Stimulated activated CD8-positive, alpha-beta memory T cell treated with anti-CD3 and anti-CD28 coated beads, Interleukin-15, amount 100 ng/mL, for 24 hours (primary cell): ENCODE data around the gene GCLC.
A peak's percentile ranks its signal among the peaks of the same experiment; 100 is the strongest.
"Not testable (repeated sequence)": the region's sequence is repeated elsewhere in the genome, so short reads cannot be mapped to it uniquely, and the experiment has no call there.

Source experiments
- DNase-seq: peaks from one replicate; pipeline ENCODE4 v3.0.0-alpha.2; 2020; ENCODE audit warnings: low read depth

GCLC gene

DNA sequence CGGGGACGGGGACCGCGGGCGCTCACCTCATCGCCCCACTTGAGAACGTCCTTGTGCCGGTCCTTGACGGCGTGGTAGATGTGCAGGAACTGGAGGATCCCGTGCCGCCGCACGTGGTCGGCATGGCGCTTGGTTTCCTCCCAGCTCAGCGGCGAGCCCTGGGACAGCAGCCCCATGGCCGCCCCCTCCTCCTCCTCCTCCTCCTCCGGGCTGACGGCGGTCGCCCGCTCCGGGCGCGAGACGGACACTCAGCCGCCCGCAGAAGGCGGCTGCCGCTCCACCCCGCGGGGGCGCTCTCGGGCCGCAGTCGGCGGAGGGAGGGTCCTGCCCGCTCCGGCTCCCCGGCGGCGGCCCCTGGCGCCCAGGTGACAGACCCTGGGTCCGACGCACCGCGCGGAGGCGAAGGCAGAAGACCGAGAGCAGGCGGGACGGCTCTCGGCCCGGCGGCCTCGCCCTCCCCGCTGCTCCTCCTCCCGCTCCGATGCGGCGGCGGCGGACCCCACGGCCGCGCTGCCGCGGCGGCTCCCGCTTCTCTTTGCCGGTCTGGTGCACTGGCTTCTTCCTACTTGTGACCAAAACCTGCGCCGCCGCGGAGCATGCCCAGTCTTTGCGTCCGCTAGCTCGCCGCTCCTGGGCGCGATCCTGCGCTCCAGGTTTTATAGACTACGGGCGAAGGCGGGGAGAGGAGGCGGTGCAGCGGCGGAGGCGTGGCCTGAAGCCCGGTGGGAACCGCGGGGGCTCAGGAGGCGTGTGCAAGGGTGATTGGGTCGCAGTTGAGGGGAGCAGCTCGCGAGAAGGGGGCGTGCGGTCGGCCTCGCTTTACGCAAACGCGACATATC is at the start of gene GCLC:
Gene GCLC, minus strand, starts transcription at position 632 of the 839 bp plus-strand sequence. Its CDS starts 456 bp downstream, at position 176.
- peak; percentile 74 for DNase-seq

DNA sequence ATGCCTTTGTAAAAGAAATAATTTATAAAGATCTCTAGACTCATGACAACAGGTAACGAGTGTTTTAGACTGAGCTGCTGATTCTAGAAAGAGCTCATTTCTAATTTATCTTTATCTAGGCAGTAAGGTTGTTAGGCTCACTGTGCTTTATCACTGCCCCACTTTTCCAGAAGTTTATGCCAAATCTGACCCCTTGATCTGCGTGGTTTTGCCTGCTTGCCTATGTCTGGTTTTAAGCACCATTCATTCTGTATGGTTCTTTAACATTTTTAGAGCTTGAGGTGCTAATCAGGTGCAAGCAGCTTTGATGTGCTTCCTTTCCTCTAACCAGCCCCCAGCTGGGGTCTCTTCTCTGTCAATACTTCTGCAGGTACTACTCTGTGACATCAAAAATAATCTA is 49.7 kb upstream of the GCLC start:
- DNase-seq, result no peak

DNA sequence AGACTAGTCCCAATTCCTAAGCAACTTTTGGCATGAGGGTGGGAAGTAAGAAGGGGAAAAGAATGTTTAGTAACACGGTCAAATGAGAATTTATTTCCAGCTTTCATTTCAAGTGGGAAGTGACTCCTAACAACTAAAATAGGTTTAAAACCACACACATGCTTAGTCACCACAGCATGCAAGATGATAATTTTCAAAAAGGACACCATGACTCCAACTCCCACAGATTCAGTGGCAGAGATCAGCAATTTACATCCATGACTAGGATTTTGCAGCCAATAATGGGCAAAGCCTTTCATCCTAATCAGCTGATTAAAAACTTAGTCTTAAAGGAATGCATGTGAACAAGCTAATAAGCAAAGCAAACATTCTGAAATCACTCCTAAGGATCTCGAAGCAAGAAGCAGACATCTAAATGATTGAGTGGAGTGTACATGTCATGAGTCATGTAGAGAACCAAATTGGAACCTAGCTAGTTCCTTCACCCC is 48.1 kb upstream of the GCLC start:
- no peak for DNase-seq

DNA sequence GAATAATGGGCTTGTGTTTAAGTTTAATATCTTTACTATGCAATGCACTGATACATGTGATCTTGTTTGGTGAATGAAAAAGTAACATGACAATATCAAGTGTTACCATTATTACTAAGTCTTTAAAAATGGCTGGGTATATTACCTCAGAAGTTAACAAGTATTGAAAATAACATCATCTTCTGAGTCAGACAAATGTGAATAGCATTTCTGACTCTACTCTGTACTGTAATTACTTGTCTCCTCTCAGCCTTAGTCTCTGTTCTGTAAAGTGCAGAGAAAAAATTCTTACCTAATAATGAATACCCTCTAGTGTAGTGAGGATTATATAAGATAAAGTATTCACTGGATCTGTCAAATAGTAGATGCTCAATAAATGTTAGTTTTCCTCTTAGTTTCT is 47.0 kb upstream of the GCLC start:
- DNase-seq, result no peak

DNA sequence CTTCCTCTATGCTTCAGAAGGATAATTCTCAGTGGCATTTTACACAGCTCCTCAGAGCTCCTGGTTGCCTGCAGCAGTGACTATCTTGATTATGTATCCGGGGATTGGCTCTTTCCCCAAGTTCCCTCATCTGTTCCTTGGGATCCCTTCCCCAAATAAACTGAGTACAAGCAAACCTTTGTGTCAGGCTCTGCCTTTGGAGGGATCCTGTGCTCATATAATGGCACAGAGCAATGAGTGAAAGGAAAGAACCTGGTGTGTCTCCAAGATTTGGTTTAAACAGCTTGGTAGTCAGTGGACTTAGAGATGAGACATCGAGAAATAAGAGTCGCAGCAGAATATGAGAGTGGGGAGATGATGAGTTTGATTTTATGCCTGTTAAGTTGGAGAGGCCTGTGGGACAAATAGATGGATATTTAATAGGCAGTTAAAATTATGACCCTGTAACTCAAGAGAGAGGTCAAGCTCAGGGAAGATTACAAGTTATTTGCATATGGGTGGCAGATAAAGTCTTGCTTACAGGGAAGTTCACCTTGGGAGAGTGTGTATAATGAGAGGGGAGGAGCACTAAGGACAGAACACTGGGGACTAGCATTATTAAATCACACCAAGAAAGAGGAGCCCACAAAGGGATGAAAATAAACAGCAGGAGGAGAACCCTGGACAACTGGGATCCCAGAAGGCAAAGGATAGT is 44.1 kb upstream of the GCLC start:
- DNase-seq, result no peak

DNA sequence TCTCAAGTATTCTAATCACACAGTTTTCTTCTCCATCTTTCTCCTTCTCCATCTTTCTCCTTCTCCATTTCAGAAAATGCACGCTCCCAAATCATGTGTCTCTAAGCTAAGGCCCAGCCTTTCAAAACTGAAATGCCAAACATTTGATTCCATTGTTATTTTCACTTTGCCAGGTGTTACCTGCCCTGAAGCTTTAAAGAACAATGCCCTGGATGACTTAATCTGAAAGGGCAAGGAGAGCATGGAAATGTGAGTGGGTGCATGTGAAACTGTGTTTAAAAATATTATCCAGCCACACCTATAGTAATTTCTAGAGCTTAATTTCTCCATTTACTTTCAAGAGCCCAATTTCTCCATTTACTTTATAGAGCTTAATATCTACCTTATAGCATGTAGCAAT is 42.4 kb upstream of the GCLC start:
- DNase-seq, result no peak

DNA sequence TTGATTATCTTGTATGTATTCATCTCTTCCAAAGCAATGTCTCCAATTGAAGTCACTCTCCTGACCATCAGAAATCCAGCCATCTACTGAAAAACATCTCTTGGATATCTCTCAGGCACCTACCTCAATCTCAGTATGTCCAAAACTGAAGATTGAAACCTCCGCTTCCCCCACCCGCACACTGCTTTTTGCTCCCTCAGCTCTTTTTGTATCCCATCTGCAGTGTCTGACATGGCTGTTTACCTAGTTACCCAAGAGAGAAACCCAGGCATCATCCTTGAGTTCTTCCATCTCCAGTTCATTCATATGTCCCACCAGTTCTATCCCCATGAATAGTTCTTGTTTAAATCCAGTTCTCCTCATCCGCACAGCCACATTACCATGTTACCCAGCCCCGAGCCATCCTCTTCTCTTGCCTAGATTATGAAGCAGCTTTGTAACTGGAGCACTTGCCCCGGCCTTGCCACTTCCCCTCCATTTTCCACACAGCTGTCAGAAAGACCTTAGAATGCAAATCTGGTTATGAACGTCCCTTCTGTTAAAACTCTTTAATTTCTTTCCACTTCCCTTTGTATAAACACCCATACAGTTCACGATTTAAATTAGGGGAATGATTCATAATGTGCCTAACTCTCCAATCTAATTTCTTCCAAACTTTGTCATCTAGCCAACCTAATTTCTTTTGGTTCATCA is 40.5 kb upstream of the GCLC start:
- DNase-seq, result no peak

DNA sequence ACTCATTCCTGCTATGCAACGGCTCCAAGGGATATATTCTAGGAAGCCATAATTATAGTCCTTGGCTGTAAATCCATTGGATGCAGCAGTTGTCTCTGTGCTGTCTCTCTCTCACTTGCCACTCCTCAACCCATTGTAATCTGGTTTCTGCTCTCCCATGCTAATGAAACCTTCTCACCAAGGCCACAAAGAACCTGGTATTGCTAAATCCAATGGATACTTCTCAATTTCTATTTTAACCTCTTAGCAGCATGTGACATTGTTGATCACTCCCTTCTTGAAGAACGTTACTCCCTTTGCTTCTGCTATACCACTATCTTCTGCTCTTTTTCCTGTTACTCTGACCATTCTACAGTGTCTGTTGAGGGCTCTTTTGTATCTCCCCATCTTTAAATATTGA is 39.8 kb upstream of the GCLC start:
- DNase-seq, result no peak

DNA sequence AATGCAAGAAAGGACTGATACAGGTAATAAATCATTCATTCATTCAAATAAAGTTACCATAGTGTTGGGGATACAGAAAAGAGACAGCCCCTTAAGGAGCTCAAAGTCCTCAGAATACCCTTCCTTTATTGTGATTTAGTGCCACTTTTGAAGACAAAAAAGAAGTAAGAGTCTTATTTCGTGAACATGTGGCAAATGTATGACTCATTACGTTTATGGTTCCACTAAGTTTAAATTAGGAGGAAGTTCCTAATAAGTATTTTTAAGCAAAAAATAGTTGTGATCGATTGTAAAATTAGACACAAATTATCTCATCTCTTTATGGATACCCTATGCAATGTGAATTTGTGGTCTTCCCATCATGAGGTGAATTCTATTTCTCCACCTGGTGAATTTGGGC is 38.5 kb upstream of the GCLC start:
- no peak for DNase-seq

DNA sequence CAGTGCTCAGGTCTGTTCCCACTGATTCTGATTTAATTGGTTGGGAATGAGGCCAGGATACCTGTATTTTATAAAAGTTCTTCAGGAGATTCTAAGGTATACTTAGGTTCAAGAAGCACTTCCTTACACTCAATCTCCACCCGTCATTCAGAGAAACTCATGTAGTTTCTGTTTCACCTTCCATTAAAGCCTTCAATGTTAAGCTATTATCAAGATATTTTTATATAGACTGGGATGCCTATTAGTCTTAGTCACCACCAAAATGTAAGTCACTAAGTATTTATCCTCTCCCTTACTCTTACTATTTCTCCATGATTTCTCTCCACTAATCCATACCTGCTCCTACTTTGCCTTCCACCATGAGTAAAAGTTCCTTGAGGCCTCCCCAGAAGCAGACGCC is 38.1 kb upstream of the GCLC start:
- DNase-seq, result no peak

DNA sequence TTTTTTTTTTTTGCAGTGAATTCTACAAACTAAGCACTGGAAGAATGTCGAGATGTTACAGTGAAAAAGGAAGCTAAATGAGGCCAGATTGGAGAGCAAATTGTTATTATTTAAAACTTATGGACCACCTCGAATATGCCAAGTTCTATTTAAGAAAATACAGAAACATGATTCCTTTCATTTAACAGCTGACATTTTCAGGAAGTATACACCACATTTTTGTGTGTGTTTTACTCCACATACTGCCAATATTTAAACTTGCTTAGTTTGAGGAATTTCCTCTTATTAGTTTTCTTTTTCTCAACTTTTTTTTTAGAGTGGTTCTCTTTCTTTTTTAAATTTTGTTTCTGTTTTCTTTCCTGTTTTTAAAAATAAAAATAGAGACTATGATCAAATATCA is 37.0 kb upstream of the GCLC start:
- DNase-seq, result no peak

DNA sequence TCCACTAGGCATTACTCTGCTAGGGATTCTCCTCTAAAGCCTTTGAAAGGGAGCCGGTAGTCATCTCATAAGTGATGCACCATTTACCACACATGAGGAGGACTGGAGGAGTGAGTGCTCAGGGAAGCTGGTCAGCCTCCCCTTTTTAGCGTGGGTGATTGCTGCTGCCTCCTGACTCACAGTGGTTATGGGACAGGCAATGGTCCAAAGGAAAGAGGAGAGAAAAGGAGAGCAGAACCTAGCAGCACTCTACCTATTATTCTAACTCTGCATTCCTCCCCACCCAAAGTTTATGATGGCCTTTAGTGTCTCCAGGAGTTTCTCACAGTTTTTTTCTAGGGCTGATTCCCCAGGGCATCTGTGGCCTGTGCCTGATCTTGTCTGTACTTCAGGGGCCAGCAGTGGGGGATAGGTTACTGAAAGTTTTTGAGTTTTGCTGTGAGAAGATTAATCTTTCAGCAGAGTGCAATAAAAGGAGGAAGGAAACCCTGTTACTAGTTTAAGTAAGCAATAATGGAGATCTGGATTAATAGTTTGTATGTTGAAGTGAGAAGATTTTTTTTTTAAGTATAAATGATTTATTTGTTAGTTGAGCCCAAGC is 36.4 kb upstream of the GCLC start:
- DNase-seq, result no peak

DNA sequence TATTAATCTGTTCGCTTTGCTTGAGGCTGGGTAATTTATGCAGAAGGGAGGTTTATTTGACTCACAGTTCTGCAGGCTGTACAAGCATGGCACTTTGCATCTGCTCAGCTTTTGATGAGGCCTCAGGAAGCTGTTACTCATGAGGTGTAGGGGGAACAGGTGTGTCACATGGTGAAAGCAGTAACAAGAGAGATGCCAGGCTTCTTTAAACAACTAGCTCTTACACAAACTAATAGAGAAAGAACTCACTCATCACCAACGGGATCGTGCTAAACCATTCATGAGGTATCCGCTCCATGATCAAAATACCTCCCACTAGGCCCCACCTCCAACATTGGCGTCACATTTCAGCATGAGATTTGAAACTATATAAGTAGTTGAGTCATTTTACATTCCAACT is 34.4 kb upstream of the GCLC start:
- no peak for DNase-seq

DNA sequence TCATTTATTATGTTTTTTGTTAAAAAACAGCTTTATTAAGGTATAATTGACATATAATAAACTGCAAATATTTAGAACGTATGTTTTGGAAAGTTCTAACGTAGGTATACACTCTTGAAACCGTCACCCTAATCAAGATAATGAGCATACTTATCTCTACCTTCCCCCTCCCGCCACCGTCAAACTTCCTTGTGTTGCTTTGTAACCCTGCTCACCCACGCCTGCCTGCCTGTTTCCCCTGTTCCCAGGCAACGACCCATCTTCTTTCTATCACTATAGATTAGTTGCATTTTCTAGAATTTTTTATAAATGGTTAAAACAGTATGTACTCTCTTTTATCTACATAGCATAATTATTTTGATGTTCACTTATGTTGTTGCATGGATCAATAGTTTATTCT is 33.5 kb upstream of the GCLC start:
- no peak for DNase-seq

DNA sequence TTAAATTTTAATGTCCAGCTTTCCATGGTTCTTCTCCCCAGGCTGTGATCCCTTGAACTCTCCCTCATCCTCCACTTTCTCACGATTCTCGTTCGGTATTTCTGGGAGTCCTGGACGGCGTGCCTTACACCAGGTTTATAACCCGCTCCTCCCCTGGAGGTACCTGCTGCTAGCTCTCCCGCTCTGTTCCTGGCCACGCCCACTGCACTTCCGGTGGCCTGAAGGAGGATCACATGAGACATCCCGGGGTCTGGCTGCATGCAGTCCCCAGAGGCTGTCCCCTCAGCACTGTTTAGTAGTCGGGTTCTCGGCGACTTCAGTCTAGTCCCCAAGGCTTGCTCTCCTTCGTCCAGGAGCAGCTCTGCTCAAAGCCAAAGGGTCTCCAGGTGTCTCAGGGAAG is 28.4 kb upstream of the GCLC start:
- DNase-seq, result no peak

DNA sequence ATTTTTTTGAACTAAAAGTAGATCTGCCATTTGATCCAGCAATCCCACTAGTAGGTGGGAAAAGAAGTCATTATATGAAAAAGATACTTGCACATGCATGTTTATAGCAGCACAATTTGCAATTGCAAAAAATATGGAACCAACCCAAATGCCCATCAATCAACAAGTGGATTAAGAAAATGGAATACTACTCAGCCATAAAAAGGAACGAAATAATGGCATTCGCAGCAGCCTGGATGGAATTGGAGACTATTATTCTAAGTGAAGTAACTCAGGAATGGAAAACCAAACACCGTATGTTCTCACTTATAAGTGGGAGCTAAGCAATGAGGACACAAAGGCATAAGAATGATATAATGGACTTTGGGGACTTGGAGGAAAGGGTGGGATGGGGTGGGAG is 27.5 kb upstream of the GCLC start:
- not testable (repeated sequence) for DNase-seq

DNA sequence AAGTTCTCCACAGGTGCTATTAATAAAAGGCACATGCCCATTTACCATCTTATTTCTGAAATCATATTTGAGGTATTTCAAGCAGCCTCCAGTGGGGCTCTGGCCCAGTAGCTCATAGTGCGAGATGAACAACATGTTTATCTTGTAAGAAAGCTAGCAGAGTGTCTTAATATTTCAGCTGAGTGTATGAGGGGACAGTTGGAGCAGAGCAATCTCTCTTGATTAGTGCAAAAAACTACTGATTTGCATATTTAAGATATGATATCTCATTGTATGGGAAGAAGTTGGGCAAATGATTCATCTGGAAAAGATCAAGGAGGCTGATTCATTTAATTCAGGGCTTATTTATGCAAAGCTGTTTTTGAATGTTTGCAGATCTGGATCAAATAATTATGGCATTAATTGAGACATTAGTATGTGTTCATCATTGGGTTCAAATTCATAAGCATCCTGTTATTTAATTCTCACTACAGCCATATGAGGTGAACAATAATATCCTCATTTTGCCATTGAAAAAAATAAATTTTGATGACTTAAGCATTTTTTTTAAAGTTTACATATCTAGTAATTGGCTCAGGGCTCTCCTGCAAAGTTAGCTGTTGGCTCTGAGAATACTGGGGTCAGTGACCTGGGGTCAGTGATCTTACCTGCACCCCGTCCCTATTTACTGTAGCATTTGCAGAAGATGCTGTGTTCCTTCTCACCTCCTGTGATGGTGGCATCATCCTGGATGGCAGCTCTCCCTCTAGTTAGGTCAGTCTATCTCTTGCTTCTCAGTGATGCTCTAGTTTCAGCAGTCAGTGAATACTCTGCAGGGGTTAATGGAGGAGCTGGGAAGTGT is 24.1 kb upstream of the GCLC start:
- DNase-seq, result no peak

DNA sequence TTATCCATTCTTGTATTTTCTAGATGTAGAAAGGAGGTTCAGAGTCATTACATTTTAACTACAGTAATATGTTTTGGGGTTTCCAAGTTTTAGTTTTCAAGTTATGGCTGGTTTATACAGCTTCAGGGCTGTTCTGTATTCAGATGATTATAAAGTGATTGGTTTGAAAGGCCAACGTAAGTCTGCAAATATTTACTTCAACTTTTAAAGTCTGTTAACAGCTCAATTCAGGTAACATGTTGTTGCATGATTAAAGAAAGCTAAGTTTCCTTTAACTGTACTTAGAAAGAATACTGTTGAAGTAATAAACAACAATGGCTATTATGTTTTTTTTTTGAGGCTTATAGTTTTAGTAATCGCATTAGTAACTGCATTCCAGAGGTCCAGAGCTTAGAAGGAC is 22.8 kb upstream of the GCLC start:
- no peak for DNase-seq

DNA sequence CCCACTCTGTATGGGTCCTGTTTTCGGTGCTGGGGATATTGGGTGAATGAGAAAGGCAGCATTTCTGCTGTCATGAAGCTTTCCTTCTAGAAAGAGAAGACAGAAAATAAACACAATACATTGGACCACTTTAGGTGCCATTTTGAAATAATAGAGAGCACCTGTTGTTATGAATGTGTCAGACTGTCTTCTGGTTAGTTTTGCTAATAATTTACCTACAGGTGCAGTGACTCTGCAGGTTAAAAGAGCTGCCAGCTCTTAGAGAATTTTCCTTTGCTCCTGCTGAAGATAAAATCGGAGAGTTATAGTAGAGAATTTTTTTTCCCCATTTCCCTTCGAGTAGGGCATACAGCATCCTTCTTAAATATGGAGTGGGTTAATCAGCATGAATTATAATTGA is 21.9 kb upstream of the GCLC start:
- no peak for DNase-seq

DNA sequence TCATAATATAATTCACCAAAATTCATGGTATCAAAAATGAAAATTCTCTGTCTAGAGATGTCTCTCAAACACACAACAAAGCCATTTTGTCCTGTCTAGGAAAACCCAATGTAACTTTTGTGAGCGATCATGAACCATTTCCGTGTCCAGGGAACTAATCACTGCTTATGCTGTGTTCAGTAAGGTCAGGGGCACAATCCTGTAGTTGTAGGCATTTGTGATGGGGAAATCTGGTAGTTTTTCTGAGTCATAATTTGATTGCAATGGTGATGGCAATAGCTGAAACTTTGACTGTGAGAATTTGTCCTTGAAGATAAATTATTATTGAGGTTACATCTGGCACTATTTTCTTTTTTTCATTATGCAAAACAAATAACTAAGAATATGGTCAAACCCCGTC is 21.0 kb upstream of the GCLC start:
- no peak for DNase-seq

DNA sequence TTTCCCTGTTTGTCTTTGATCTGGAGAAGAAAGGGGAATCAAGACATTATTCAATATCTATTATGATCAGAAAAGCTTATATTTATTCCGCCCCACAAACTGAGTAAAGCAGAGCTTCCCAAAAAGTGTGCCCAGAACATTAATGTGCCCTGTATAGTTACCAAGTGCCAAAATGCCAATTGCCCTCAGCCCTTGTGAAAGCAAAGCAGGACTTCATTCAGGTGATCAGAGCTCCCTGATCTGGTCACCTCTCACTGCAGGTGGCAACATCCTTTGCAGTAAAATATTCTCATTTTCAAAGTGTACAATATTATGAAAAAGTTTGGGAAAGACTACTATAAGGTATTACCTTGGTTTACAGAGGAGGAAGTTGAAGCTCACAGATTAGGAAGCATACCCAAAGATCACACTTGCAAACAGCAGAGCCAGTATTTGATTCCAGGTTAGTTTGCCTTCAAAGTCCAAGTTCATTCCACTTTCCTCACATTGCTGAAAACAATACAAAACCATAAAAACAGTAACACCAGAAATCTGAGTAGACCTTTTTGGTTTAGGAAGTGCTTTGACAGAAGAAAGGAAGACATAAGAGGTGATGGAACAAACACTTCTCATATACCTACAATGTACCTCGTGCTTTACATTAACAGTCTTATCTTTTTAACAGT is 19.6 kb upstream of the GCLC start:
- no peak for DNase-seq
